ENCODE results near the gene LIN9. TPM values are rescaled to one million over a fixed set of nuclear protein-coding genes. Genes with fewer than 3 reads are reported as not detected.

Gene LIN9
- total and polyA plus RNA-seq, 2 experiments from 2014 or later = 11.8 to 16.9 TPM

- H3K36me3 ChIP-seq (ENCODE audit: insufficient read depth) = no peaks in the 10 kb centered on the region
- no peaks in the 10 kb centered on the region for H3K79me2 ChIP-seq (replicated peaks; ENCODE audit: insufficient read depth)
- Mint-ChIP-seq H3K4me1 (peaks cover 26% of the 10 kb centered on the region), H3K9me3 (no peaks in the 10 kb centered on the region; the same call in 2 of the 3 replicates), H3K27me3 (ENCODE audit: insufficient read depth, low read depth, poor library complexity) (peaks cover 28% of the 10 kb centered on the region), H3K36me3 (ENCODE audit: low read depth) (no peaks in the 10 kb centered on the region), H3K4me3 (no peak overlapping the region), H3K27ac (no peak overlapping the region)
- no peak overlapping the region for H3K27ac ChIP-seq (ENCODE audit: low read depth)
- peak; percentile 25 to 48; a peak in 3 of 4 replicates for TF ChIP-seq CTCF (conservative IDR thresholded peaks at IDR 0.05; ENCODE audit: low read depth in 2 of 2)
- no peak for TF ChIP-seq NANOG (IDR thresholded peaks at IDR 0.05; ENCODE audit: borderline replicate concordance)
- peaks cover 26% of the 10 kb centered on the region for H3K27me3 ChIP-seq (ENCODE audit: insufficient read depth)
- peaks cover 9% of the 10 kb centered on the region; the same call in 1 of the 2 replicates for H3F3A ChIP-seq (replicated peaks; ENCODE audit: low read depth)
- peak; percentile 63 for DNase-seq (ENCODE audit: low spot score)
- ATAC-seq = peak; percentile 13
- H3K9me2 ChIP-seq (ENCODE audit: insufficient read depth) = no peaks in the 10 kb centered on the region
- H3K4me1 ChIP-seq (ENCODE audit: insufficient read depth) = peaks cover 17% of the 10 kb centered on the region
- peak overlapping the region; percentile 7; the same call in 1 of the 2 replicates for H3K4me2 ChIP-seq
- peak overlapping the region; percentile 40 for H2AFZ ChIP-seq
- no peak overlapping the region for H3K4me3 ChIP-seq
- H4K20me1 ChIP-seq (replicated peaks; ENCODE audit: insufficient read depth) = 0 out of 2 replicates have a peak, but pooled peaks cover 6% of the 10 kb centered on the region
These were observed 88.3 kb downstream of the LIN9 start for GRCh38 chr1:226220473-226221189.

GRCh38 chr1:226217273-226217672 lies 91.7 kb downstream of the LIN9 start:
- Mint-ChIP-seq H3K9me3 (no peaks in the 10 kb centered on the region; the same call in 2 of the 3 replicates), H3K27me3 (ENCODE audit: insufficient read depth, low read depth, poor library complexity) (peaks cover 10% of the 10 kb centered on the region), H3K4me3 (no peak overlapping the region), H3K4me1 (peaks cover 38% of the 10 kb centered on the region), H3K27ac (no peak overlapping the region), H3K36me3 (ENCODE audit: low read depth) (no peaks in the 10 kb centered on the region)
- Histone ChIP-seq H3K4me3 (no peak overlapping the region), H3K79me2 (replicated peaks; ENCODE audit: insufficient read depth) (no peaks in the 10 kb centered on the region), H2AFZ (peak overlapping the region; percentile 89; the same call in 1 of the 2 replicates), H3K4me1 (ENCODE audit: insufficient read depth) (peaks cover 27% of the 10 kb centered on the region), H3K36me3 (ENCODE audit: insufficient read depth) (no peaks in the 10 kb centered on the region), H3K4me2 (no peak overlapping the region), H3K27ac (ENCODE audit: low read depth) (no peak overlapping the region), H3F3A (replicated peaks; ENCODE audit: low read depth) (peaks cover 5% of the 10 kb centered on the region; the same call in 1 of the 2 replicates), H4K20me1 (replicated peaks; ENCODE audit: insufficient read depth) (no peaks in the 10 kb centered on the region), H3K9me2 (ENCODE audit: insufficient read depth) (no peaks in the 10 kb centered on the region), H3K27me3 (ENCODE audit: insufficient read depth) (peaks cover 4% of the 10 kb centered on the region; the same call in 1 of the 2 replicates)
- ATAC-seq = no peak
- no peak for DNase-seq (ENCODE audit: low spot score)
- TF ChIP-seq EZH2phosphoT487 (IDR thresholded peaks at IDR 0.05; ENCODE audit: unreplicated experiment) = no peak
- TF ChIP-seq CREB1 (CRISPR knock-in tag; IDR thresholded peaks at IDR 0.05; ENCODE audit: low read depth) = no peak
- TF ChIP-seq ZNF114 (CRISPR knock-in tag; IDR thresholded peaks at IDR 0.05) = no peak
- no peak for TF ChIP-seq EZH2 (IDR thresholded peaks at IDR 0.05; ENCODE audit: low read depth, unreplicated experiment)
- no peak for TF ChIP-seq JUNB (IDR thresholded peaks at IDR 0.05; ENCODE audit: unreplicated experiment)
- no peak for TF ChIP-seq STAT1 (IDR thresholded peaks at IDR 0.05; ENCODE audit: unreplicated experiment)
- TF ChIP-seq NANOG (IDR thresholded peaks at IDR 0.05; ENCODE audit: borderline replicate concordance) = no peak

Measured in GM23338 (cell line).